Nephron (organoid): ENCODE results near the gene KY.

Experiments
- H3K27ac Mint-ChIP-seq, 3 experiments: 2 replicates each; pipeline ENCODE4 v1.8.0; 2020; ENCODE audit warnings: mixed read lengths in 3 of 3, mild to moderate bottlenecking in 2 of 3, moderate library complexity in 1 of 3
- H3K27me3 Mint-ChIP-seq: 2 replicates; pipeline ENCODE4 v1.8.0; 2021; ENCODE audit warnings: low read depth, mild to moderate bottlenecking, moderate library complexity, mixed read lengths
- H3K36me3 Mint-ChIP-seq: 2 replicates; pipeline ENCODE4 v1.8.0; 2020; ENCODE audit warnings: low read depth, mixed read lengths
- H3K4me1 Mint-ChIP-seq: 2 replicates; pipeline ENCODE4 v1.8.0; 2020; ENCODE audit warnings: mixed read lengths
- H3K4me3 Mint-ChIP-seq, 3 experiments: 2 replicates each; pipeline ENCODE4 v1.8.0; 2020; ENCODE audit warnings: mild to moderate bottlenecking in 3 of 3, mixed read lengths in 3 of 3, moderate library complexity in 2 of 3
- H3K9me3 Mint-ChIP-seq: 2 replicates; pipeline ENCODE4 v1.8.0; 2020; ENCODE audit warnings: mixed read lengths
- CTCF ChIP-seq, 3 experiments: fragments of 200-600 bp; sonication (generic); IDR thresholded peaks; one replicate each; pipeline ENCODE4 v1.5.0; 2021; ENCODE audit warnings: antibody characterized with exemption in 3 of 3; ENCODE audit not compliant: unreplicated experiment in 3 of 3

KY gene

GRCh38 chr3:134624537-134625287, 26.1 kb downstream of the KY start:
- Mint-ChIP-seq H3K27ac (no peak overlapping the region), H3K27me3 (peaks cover 4% of the 10 kb centered on the region), H3K9me3 (peaks cover 7% of the 10 kb centered on the region), H3K36me3 (no peaks in the 10 kb centered on the region), H3K4me3 (no peak overlapping the region), H3K4me1 (no peaks in the 10 kb centered on the region)
- TF ChIP-seq CTCF (IDR thresholded peaks at IDR 0.05; ENCODE audit: unreplicated experiment in 3 of 3), result no peak

- H3K27ac Mint-ChIP-seq, result no peak overlapping the region
- peaks cover under 1% of the 10 kb centered on the region for H3K9me3 Mint-ChIP-seq
- no peaks in the 10 kb centered on the region for H3K4me1 Mint-ChIP-seq
- H3K4me3 Mint-ChIP-seq, result no peak overlapping the region
- no peaks in the 10 kb centered on the region for H3K36me3 Mint-ChIP-seq
- no peak for TF ChIP-seq CTCF (IDR thresholded peaks at IDR 0.05; ENCODE audit: unreplicated experiment in 3 of 3)
- peaks cover 4% of the 10 kb centered on the region for H3K27me3 Mint-ChIP-seq
Measured at GRCh38 chr3:134623615-134624245, 27.1 kb downstream of the KY start.

GRCh38 chr3:134622806-134623365, 27.9 kb downstream of the KY start:
- Mint-ChIP-seq H3K9me3 (no peaks in the 10 kb centered on the region), H3K27me3 (peaks cover 4% of the 10 kb centered on the region), H3K4me1 (no peaks in the 10 kb centered on the region), H3K4me3 (no peak overlapping the region), H3K27ac (no peak overlapping the region), H3K36me3 (no peaks in the 10 kb centered on the region)
- TF ChIP-seq CTCF (IDR thresholded peaks at IDR 0.05; ENCODE audit: unreplicated experiment in 3 of 3), result no peak

- Mint-ChIP-seq H3K27me3 (peaks cover 4% of the 10 kb centered on the region), H3K36me3 (no peaks in the 10 kb centered on the region), H3K4me1 (no peaks in the 10 kb centered on the region), H3K9me3 (no peaks in the 10 kb centered on the region), H3K27ac (no peak overlapping the region), H3K4me3 (no peak overlapping the region)
- no peak for TF ChIP-seq CTCF (IDR thresholded peaks at IDR 0.05; ENCODE audit: unreplicated experiment in 3 of 3)
Measured at GRCh38 chr3:134621854-134622253, 29.0 kb downstream of the KY start.

GRCh38 chr3:134620476-134621115, 30.2 kb downstream of the KY start:
- TF ChIP-seq CTCF (IDR thresholded peaks at IDR 0.05; ENCODE audit: unreplicated experiment in 3 of 3), result no peak
- Mint-ChIP-seq H3K27me3 (peaks cover 4% of the 10 kb centered on the region), H3K36me3 (no peaks in the 10 kb centered on the region), H3K27ac (no peak overlapping the region), H3K4me3 (no peak overlapping the region), H3K4me1 (no peaks in the 10 kb centered on the region), H3K9me3 (no peaks in the 10 kb centered on the region)
